ENCODE measurements around the gene TNS1.

The TNS1 gene

DNA sequence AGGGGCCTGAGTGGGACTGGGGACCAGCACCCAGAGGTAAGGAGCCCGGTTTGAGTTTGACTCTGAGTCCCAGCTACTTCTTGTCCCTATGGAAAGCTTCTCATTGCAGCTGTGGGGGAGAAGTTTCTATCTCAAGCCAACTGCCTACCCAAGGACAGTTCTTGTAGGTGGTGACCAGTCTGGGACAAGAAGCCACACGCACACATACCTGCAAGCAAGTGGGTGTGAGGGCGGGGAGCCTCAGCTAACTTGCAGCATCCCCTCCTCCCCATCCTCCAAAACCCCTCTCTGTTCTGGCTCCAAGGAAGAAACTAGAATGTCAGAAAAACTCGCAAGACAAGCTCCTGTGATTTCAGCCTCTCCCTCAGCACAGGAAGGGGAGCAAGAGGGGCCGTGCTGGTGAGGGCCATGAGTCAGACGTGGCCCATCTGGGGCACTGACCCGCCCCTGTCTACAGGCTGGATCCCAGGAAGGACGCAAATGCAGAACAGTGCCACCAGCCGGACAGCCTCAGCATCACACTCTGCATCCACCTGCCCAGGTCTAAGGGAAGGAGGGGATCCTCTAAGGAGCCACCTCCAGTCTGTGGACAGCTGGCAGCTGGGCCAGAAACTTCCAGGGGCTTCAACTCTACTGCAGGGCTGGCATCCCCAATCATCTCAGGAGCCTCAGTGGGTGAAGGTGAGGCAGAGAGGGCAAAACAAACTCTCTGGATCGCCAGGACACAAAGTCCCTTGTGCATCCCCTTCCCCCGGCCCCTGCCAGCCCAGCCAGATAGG is 103.4 kb downstream of the TNS1 start:
- DNase-seq (ENCODE audit: low read depth): peak; percentile 58

DNA sequence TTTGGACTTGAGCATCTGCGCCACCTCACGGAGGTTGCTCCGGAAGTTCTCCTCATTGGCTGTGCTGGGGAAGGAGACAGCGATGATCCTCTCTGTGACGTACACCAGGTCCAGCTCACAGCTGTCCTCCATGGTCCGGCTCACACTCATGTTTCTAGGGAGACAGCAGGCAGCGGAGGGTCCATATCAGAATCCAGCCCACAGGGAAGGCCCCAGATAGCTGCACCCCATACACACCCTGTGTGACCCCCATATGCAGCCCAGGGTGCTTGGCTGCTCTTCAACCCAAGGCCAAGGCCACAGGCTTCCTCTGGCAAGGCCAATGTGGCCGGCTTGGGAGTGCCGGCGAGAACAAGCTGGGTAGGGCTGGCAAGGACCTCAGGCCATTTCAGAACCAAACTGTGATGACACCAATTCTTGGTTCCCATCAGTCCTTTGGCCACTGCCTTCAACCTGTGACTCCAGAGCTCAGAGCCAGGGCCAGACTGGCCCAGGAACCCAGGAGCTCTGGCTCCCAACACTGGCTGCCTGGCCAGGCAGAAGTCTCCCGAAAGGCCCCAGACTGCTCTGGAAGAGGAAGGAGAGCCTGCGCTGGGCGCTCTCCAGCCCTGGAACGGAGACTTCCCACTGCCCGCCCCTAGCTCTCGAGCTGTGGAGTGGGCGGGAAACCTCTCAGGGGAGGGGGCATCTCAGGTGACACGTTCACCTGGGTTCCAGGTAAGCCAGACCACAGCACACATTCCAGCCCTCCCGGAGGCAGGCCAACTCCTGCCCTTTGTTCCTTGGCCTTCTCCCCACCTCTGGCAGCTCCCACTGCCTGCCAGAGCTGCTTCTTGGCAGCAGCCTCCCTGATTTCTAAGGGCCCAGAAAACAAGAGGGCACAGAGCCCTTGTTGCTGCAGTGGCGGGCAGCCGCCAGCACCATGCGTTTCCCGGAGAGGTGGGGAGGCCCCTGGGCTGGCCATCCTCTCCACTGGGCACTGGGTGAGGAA is 104.7 kb downstream of the TNS1 start:
- no peak for DNase-seq (ENCODE audit: low read depth)

DNA sequence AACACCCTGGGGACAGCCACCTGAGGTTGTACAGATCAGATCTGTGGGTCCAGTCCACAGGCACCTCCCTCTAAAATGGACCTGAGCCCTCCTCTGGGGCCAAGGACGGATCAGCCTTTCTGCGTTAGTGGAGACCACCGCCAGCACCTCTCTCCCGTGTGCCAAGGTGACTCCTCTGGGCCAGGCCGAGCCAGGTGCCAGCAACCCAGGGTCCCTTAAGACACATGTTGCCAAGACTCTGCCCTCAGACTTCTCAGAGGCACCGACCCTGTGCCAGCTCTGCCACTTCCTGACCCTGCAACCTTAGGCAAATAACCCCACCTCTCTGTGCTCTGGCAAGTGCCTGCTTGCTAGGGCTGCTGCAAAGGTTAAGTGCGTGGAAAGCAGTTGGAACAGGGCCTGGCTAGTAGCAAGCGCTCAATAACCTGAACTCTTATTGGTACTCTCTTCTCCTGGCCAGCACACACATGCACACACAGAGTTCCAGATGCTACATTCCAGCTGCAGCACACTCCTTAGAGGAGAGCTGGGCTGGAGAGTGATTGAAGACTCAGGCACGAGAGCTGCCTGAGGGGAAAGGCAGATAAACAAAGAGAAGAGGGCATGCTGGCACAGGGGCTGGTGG is 105.6 kb downstream of the TNS1 start:
- DNase-seq (ENCODE audit: low read depth): no peak

DNA sequence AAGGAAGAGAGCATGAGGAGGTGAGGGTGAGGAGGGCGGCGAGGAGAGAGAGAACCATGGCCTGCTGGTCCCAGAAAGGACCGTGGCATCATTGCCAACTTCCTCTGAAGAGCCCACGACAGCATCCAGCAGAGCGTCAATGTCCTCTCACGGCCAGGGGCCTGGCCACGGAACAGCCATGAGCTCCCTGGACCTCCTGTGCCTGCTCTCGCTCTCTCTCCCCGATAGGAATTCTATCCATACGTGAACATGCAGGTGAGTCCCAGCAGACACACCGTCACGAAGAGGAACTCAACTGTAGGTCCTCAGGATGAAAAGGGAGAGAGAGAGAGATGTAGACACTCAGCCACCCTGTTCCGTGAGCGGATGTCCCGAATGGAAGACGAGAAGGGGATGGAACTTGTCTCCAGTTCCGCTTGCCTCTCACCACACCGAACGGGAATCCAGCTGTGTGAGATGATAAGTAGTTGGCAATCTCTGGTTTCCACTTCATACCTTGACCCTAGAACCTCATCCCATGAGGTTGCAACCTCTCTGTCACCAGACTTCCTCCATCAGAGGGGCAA is 107.6 kb downstream of the TNS1 start:
- DNase-seq (ENCODE audit: low read depth): no peak

DNA sequence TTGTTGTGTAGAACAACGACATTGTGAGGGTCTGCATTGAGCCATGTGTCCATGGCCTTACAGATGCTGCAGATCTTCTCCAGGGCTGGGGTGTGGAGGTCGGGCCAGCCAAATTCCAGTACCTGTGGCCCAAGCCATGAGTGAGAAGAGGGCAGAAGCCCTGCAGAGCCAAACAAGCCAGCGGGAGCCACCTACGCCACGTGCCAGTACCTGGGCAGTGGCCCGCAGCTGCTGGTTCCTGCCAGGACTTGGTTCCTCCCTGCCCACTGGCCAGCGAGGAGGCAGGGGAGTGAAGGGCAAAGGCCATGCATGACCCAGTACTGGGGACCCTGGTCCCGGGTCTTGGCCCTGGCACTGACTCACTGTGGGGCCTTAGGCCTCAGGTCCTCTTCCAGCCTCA is 109.4 kb downstream of the TNS1 start:
- DNase-seq (ENCODE audit: low read depth): no peak

DNA sequence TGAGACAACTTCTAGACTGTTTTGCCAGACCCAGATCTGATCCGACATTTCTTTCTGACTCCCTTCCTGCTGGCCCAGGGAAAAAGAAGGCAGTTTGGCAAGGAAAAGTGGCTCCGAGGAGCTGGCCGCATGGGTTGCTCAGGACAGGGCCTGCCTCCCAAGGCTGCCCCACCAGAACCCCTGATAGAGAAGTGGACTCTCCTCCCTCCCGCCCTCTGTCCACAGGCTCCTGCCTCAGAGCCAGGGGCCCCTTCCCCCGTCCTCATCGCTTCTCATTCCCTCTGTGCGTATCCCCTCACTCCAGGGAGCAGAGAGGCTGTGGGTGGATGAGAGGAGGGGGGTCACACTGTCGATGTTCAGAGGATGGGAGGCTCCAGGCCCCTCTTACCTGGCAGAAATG is 110.2 kb downstream of the TNS1 start:
- no peak for DNase-seq (ENCODE audit: low read depth)

DNA sequence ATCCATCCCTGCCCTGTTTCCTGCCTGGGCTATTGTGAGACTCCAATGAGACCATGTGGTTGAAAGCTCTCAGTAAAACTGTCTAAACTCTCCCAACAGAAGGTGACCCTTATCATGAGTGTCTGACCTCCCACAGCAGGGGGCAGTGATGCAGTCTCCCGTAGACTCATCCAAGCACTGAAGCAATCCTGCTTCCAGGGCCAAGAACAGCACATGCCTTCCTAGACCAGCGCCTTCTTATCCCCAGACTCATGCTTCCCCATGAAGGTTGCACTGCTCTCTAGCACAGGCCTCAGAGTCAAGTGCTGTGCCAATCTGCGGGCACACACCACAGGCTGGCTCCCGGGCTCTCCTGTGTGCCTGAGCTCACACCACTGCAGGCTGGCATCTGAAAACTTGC is 112.3 kb downstream of the TNS1 start:
- DNase-seq (ENCODE audit: low read depth): peak; percentile 89

DNA sequence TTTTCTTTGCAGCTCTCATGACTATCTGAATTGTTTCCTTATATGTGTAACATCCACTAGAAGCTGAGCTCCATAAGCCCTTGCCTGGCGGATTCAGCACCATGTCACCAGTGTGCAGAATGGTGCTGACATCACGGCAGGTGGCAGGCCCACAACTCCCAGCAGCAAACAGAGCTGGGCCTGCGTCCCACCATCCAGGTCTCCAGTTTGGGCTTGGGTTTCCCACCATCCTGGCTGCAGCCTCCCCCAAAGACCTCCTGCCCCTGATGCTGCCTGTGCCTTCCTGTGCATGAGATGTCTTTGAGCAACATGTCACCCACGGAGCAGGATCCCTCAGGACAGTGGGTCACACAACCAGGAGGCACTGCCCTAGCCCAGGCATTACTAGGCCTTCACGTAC is 113.1 kb downstream of the TNS1 start:
- no peak for DNase-seq (ENCODE audit: low read depth)

DNA sequence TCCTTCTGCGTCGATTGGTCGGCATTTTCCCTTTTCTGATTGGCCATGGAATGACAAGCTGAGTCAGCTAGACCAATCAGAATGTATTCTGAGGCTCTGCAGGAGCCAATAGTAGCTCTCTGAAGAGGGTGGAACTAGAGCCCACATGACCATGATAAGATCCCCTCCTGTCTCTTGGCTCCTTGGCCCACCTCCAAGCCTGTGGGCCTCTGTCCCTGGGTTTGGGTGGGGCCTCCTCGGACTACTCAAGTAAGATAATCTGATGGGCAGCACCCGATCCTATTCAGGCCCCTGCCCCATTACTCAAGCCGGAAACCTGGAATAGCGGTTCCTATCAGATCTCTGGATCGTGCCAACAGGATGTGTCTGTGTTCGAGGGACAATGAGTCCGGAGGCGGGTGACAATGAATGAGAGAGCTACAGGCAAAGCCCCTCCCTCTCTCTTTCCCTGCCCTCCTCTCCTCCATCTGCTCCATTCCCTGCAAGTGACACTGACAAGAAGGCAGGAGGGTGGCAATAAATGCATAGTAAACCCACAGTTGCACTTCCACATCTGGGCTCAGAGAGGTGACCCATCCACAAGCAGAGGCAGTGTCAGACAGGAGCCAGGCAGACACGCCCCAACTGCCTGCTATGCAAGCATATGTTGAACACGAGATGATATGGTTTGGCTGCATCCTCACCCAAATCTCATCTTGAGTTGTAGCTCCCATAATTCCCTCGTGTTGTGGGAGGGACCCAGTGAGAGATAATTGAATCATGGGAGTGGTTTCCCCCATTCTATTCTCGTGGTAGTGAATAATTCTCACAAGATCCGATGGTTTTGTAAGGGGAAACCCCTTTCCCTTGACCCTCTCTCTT is 114.7 kb downstream of the TNS1 start:
- no peak for DNase-seq (ENCODE audit: low read depth)

DNA sequence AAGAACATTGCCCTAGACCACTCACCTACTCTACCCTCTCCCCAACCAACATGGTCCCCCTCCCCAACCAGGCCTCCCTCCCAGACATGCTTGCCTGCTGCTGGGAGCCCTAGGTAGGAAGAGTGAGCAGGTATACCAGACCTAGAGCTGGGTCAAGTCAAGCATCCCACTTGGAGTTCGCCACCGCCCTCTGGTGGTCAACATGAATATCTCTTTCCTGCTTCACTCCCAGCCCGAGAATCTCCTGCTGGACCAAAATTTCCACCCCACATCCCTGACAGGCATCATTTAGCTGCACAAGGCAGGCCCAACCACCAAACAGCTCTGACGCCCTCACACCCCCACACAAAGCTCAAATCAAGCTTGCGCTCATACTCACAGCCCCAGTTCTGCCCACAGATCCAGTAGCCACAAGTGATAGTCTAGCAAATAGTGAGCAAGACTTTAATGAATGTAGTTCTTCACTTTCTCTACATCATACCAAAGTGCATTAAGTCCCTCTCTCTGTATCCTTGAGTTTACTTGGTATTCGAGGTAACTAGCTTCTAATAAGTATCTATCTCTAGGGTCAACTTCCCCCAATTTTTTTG is 116.0 kb downstream of the TNS1 start:
- peak; percentile 51 for DNase-seq (ENCODE audit: low read depth)

DNA sequence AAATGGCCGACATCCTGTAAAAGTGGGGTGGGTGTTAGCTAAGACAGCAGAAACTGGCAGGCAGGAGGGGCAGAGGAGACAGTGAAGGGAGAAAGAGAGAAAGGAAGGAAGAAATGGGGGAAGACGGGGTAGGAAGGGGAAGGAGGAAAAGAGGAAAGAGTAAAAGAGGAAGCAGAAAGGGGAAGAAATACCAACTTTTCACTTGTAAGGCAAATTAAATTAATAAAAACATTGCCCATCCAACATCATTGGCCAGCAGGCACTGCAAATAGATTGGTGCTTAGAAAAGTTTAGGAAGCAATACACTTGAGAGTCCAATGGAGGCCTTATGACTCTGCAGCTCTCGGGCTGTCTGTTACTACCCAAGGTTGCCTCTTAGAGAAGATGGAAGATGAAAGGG is 116.7 kb downstream of the TNS1 start:
- DNase-seq (ENCODE audit: low read depth): no peak

DNA sequence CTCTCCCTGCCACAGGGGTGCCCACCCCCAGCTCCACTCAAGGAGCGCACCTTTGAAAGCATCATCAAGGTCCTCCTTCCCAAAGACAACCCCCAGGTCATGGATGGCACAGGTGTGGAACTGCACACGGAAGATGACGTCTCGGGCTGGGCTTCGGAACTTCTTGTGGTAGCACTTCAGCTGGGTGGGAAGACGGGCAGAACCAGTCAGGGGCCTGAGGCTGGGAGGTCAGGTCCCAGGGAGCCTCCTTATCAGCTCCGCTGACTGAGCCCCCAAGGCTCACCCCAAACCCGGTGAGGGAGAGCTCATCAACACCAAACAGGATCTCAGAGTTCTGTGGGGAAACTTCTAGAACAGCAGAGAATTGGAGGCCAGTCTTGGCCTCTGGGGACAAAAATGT is 117.8 kb downstream of the TNS1 start:
- no peak for DNase-seq (ENCODE audit: low read depth)

DNA sequence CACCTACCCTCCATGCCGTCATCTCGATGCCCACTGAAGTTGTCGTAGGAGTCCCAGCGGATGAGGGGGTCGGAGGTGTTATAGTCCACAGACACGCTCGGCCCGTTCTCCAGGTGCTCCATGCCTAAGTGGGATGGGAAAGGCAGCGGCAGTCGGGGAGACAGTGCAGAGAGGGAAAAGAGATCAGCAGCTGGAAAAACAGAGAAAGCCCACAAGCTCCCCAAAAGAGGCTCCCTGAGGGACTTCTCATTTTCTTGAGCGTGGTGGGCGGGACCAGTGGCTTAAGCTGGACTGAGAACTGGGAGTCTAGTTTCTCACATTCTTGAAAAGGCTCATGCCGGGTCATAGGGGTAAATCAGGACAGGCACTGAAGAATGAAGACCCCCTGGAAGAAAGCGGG is 121.9 kb downstream of the TNS1 start:
- DNase-seq (ENCODE audit: low read depth): no peak

DNA sequence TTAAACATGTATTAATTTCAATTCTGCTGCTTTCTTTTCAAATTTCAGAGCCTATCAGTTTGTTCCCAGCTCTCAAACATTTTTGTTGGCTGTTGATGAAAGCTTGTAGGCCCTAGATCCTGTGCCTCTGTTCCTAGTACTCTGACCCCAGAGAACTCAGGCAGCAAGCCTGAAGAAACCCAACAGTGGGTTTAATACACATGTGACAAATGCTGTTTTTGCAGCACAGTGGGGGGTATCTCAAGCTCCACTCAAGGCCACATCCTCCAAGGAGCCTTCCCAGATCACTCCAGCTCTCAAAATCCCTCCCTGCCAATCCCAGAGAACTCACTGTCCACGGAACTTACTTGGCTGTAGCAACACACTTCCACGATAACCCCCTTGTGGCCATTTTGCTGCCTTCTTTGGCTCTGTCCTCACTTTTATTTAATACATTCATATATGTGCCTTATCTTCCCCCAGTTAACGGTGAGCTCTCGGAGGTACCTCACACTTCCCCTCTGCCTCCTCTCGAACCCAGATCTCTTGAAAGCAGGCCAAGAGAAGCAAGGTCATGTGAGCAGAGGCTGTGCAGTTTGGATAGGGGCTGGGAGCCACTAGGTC is 122.4 kb downstream of the TNS1 start:
- DNase-seq (ENCODE audit: low read depth): no peak

DNA sequence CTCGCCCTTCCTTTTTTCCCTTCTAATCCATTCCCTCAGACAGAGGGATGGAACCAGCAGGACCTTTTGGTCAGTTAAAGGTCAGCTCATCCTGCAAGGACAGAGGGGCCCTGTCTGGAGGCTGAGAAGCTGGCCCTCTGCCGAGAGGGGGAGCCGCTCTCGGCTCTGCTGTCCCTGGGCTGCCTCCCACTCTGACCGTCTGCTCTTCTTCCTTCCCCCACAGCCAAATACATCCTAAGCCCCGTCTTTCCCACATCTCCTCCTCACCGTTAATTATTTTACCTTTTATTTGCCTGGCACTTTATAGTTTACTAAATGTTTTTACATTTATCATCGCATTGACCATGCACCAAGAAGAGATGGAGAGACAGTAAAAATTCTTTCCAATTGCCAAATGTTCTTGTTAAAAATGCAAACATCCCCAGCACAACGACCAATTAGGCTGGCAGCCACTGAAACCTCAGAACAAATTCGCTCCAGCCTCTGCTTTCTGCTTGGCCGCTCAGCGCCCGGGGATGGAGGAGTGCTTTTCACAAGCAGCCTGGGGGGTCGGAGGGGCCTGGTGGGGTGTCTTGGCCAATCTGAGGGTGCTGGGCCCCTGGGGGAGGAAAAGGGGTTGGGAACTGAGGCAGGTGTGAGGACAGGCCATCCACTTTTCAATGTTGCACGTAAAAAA is 123.7 kb downstream of the TNS1 start:
- DNase-seq (ENCODE audit: low read depth): no peak

DNA sequence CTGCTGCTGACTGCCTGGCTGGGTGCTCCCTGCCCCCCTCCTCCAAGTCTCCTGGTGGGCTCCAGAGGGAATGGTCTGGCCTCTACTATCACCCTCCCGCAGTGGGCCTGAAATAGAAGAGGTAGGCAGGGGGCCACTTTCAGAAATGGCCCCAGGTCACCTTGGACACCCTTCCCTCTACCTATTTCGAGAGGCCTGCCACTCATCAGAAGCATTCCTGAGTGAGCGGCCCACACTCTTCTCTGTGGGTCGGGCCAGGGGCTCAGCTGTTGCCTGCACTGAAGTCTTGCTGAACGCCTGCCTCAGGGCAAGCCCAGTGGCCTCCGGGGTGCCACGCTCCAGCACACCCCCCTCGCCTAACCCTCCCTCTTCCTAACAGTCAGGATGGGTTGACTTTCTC is 124.9 kb downstream of the TNS1 start:
- no peak for DNase-seq (ENCODE audit: low read depth)

DNA sequence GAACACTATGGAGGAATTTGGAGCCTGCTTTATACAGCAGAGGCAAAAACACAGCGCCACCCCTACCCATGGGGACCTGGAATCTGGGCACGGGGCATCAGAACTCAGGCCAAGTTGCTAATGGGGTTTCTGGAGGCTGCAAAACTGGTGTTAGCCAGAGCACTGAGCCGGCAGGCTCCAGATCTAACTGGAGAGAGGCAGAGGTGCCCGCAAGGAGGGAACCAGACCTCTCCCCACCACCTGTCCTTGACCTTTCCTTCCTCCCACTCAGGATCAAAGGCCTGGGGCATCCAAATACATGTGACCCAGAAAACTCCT is 126.6 kb downstream of the TNS1 start:
- DNase-seq (ENCODE audit: low read depth): no peak

DNA sequence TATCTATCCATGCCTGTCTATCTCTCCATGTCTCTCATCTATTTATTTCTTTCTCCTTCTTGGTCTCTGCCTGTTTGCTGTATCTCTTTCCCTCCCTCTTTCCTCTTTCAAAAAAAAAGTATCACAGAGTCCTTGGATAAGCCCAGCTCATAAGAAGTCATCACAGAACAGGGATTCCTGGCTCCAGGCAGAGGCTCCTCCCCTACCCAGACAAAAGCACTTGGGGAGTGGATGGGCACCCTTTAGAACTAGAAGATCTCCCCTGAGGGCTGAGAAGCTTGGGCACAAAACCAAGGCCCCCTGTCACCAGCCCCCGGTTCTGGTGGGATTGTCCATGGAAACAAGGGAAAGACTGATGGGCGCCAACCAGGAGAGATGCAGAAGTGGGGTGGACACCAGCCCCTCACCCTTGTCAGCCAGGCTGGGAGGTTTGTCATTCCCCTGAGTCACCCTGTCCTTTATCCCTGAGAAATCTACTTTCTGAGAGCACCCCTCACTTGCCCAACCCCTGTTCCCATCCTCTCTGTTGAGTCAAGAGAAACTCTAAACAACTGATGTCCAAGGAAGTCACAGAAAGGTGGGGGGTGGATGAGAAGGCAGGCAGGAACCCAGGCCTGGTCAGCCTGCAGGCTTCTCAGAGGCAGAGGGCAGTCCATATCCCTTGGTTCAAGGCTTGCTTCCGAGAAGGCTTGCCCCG is 127.1 kb downstream of the TNS1 start:
- DNase-seq (ENCODE audit: low read depth): no peak

DNA sequence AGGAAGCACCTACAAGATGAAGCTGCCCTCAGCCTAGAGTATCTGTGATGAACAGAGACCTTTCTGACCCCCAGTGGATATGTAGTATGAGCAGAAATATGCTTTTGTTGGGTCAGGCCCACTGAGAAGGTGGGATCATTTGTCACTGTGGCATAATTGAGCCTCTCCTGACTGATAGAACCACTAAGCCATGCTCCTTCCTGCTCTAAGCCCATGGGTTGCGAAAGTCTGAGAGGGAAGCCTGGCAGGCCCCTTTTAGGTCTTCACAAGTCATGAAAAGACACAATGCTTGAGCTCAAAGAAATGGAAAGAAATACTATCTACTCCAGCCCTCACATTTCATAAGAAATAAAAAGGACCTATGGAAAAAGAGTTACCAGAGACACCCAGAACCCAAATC is 127.7 kb downstream of the TNS1 start:
- DNase-seq (ENCODE audit: low read depth): no peak

DNA sequence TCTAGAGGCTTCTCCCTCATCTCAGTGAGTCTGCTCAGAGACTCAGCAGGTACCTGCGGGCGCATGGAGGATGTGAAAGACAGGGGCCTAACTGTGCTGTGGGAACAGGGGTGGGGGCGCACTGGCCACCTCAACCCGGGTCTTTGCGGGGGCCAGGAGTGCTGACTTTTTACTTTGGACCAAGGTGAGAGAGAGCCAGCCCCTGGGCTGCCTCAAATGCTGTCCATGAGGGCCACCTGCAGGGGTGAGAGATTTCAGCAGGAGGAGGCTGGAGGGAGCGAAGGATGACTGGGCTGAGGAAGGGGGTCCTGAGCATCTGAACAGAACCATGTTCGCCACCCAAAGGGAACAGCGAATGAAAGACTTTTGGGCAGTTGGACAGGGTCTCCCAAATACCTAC is 129.4 kb downstream of the TNS1 start:
- DNase-seq (ENCODE audit: low read depth): no peak

Data from fibroblast of gingiva (primary cell).